GM19324 (cell line): Measurements from ENCODE around the gene NOL4L.

Experiments
- ATAC-seq: cut with Tn5 transposase; IDR thresholded peaks from one replicate; pipeline ENCODE4 v1.9.1; 2021; ENCODE audit warnings: mild to moderate bottlenecking, moderate library complexity; ENCODE audit not compliant: unreplicated experiment, low FRiP score

Gene NOL4L

DNA sequence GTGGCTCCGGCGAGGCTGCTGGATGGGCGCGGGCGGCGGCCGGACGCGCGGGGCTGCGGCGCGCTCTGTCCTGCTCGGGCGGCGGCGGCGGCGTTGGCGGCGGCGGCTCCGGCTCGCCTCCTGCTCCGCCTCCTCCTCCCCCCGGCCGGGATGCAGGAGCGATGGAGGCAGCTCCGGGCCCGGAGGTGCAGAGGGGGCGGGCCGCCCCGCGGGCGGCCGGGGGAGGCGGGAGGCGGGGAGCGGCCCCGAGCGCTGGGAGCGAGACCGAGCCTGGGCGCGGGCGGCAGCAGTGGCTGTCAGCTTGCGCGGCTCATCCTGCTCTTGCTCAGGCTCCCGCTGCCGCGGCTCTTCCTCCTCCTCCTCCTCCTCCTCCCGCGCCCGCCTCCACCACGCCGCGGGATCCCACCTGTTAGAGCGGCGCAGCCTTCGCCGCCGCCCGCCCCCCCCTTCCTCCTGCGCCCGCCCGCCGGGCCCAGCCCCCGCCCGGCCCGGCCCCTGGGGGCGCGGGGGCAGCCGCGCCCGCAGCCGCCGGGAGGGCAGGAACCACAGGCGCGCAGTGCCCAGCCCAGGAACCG is at the start of gene NOL4L:
TSS of gene NOL4L (minus strand) at position 323 of the 575 bp plus-strand sequence. CDS start 443 bp downstream, outside the sequence.
- no peak for ATAC-seq

DNA sequence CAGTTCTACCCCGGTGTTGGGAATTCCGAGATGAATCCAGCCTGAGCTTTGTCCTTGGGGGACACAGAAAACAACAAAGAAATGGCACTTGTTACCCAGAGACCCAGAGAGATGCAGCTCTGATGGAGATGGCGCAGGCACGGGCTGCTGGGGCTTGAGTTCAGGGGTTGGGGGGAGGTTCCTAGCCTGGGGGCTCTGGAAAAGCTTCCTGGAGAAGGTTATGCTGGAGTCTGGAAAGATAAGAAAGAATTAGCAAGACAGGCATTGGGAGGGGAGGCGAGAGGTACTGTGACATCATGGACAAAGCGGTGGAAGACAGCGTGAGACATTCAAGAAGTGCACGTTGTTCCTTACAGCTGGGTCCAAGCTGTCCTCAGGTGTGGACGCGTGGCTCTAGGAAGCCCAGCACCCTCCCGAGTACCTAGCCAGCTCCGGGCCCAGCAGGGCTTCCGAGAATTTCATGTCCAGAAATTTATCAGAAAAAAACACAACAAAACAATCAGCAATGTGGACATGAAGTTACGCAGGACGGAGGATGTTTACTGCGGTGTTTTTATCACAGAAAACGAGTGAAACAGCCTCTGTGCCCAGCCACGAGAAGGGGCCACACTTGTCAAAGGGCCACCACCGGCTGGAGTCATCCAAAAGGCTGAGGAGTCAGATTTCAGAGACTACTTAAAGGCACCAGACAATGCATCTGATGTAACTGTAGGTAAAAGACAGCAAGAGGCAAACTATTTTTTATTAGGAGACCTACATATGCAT is 49.1 kb upstream of the NOL4L start:
- ATAC-seq, result no peak

DNA sequence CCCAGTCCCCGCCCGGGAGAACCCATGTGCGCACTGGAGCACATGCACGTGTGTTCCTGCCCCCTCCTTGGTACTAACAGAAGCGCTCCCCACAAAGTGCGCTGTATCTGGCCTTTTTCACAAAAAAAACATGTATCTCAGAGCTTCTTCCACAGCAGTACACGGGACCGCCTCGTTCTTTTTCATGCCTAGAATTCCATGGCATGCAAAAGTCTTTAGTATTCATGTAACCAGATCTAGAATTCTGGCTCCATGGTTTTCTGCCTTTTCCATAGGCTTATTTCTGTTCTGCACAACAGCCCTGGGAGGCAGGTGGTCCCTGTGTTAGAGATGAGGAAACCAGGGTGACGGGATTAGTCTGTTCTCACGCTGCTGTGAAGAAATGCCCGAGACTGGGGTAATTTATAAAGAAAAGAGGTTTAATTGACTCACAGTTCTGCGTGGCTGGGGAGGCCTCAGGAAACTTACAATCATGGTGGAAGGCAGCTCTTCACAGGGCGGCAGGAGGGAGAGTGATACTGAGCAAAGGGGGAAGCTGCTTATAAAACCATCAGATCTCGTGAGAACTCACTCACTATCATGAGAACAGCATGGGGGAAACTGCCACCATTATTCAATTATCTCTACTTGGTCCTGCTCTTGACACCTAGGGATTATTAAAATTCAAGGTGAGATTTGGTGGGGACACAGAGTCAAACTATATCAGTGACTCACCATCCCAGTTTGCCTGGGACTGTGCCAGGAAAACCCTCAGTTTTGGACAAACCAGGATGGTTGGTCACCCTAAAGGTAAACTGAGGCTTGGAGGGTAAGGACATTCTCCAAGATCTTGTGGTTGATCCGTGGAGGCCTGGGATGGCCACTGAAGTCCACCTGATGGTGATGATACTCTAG is 47.6 kb upstream of the NOL4L start:
- ATAC-seq, result no peak

GRCh38 chr20:32631933-32632460 is 46.9 kb upstream of the NOL4L start:
- ATAC-seq, result no peak

DNA sequence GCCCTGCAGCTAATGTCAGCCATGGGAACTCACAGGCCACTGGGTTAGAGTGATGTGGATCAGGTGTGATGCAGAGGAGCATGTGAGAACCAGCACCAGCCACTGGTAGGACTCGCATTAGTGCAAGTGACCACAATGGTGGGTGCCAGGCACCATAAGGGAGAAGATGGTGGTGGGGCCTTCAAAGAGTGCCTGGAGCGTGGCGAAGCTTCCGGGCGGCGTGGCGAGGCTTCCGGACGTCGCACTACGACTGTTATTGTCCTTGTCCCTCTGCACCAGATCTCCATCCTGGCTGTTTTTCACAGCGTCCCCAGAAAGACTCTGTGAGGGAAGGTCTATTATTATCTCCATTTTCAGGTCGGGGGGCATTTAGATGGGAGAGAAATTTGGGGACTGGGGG is 44.7 kb upstream of the NOL4L start:
- ATAC-seq, result no peak

DNA sequence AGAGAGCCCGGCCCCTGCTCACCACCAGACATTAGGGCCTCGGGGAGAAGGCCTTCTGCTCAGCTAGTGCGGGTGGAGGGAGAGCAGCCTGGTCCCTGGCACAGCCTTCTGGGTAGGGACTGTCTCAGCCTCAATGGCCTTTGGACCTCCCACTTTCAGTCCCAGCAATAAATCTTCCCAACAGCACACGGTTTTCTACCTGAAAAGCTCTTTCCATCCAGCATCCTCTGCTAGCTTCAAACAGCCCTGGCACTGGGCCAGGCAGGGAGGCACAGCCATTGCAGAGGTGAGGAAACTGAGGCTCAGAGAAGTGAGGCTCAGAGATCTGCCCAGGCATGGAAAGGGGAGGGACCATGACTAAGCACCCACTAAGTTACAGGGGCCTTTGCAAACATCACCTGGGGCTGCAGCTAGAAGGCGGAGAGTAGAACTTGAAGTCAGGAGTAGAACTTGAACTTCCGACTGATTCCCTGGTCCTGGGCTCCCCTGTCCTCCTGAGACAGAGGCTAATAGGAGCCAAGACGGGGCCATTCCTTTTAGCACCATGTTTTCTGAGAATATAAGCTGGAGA is 43.9 kb upstream of the NOL4L start:
- no peak for ATAC-seq

DNA sequence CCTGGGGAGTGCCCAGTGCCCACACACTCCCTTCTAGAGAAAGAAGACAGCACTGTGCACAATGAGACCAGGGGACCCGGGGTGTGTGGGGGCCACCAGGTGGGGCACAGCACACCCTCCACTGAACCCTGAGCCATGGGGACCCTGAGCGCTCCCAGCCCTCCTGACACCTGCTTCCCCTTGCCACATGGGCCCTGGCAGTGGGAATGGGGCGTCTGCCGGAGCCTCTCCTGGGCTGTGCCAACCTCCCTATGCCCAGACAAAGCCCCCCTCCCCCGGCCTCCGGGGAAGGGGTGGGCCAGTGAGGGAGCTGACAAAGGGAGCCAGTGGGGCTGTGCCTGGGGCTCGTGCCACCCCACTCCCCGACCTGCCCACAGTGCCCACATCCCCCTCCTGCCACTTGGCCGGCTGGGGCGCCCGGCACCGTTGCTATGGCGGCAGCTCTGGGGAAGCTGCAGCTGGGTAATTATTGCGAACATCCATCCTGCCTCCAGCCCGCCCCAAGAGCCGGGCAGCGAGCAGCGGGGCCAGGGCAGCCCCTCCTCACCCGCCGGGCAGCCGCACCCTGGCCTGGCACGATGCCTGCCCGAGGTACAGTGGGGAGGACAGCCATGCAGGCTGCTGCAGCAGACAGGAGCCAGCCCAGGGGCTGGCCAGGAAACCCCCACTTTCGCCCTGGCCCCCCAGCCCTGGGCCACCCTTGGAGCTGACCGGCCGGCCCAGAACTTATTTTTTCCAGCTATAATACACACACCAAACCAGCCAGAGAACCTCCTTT is 41.9 kb upstream of the NOL4L start:
- ATAC-seq, result no peak

GRCh38 chr20:32626407-32626806 is 41.3 kb upstream of the NOL4L start:
- no peak for ATAC-seq

GRCh38 chr20:32625996-32626395 is 40.9 kb upstream of the NOL4L start:
- ATAC-seq, result no peak

- no peak for ATAC-seq
These were observed 39.7 kb upstream of the NOL4L start for GRCh38 chr20:32624687-32625345.

DNA sequence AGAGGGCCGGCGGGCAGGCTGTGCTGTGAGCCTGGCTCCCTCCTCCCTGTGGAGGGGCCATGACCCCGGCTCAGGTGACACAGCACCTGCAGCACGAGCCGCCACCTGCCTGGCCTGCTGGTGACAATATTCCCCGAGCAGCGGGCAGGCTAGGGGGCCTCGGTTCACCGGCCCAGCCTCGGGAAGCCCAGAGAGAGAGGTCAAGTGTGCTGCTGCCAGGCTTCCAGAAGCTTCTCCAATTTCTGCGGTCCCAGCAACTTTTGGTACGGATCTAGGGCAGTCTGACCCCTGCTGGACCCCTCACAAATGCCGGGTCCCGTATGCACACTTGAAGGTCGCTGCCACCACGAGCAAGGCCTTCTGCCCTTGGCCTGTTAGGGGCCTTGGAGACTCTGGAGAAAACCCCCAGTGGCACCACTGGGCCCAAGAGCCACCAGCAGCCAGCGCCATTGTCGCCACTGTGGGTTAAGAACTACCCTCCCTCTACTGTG is 38.6 kb upstream of the NOL4L start:
- ATAC-seq, result no peak

- no peak for ATAC-seq
These were observed 37.7 kb upstream of the NOL4L start for GRCh38 chr20:32622585-32623468.

- no peak for ATAC-seq
These were observed 36.9 kb upstream of the NOL4L start for GRCh38 chr20:32621891-32622584.

- ATAC-seq, result no peak
These were observed 36.1 kb upstream of the NOL4L start for GRCh38 chr20:32621071-32621890.

DNA sequence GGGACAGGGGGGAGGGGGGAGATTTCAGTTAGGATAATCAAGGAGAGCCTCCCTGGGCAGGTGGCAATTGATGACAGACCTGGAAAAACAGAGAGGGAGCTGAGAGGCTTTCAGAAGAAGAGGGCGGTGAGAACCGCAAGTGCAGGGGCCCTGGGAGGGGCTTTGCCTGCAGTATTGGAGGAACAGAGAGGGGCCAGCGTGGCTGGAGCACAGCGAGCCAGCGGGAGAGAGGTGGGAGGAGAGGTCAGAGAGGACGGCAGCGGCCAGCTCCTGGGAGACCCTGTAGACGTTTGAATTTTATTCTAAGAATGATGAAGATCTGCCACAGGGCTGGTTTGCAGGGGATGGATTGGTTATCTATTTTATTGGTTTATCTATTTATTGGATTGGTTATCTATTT is 34.5 kb upstream of the NOL4L start:
- no peak for ATAC-seq

GRCh38 chr20:32614772-32615171 is 29.6 kb upstream of the NOL4L start:
- ATAC-seq, result no peak

GRCh38 chr20:32614303-32614702 is 29.2 kb upstream of the NOL4L start:
- ATAC-seq, result no peak
